ENCODE data around the gene GLP1R.

Gene GLP1R

GRCh38 chr6:39053016-39053624, 4.5 kb downstream of the GLP1R start:
- H3K9me3 ChIP-seq (ENCODE audit: insufficient read depth, low read depth, low read length): no peaks in the 10 kb centered on the region
- TF ChIP-seq CTCF (conservative IDR thresholded peaks at IDR 0.05; ENCODE audit: low read length) (no peak), EZH2phosphoT487 (IDR thresholded peaks at IDR 0.05; ENCODE audit: borderline replicate concordance) (no peak)
- H3K79me2 ChIP-seq (ENCODE audit: insufficient read depth, low read length): peaks cover 41% of the 10 kb centered on the region
- H3K36me3 ChIP-seq (ENCODE audit: insufficient read depth, low read length): no peaks in the 10 kb centered on the region
- H3K4me2 ChIP-seq (ENCODE audit: low read depth, low read length, poor library complexity, severe bottlenecking): peak overlapping the region; percentile 76
- H3F3A ChIP-seq (ENCODE audit: low read depth): no peaks in the 10 kb centered on the region
- H3K4me1 ChIP-seq (ENCODE audit: insufficient read depth, low read length, poor library complexity, severe bottlenecking): peaks cover 67% of the 10 kb centered on the region
- no peak overlapping the region for H3K4me3 ChIP-seq (ENCODE audit: low read length, poor library complexity, severe bottlenecking)
- no peak overlapping the region for H3K9ac ChIP-seq (ENCODE audit: low read depth, low read length, poor library complexity, severe bottlenecking)
- H3K27me3 ChIP-seq (ENCODE audit: insufficient read depth, low read length, poor library complexity, severe bottlenecking): no peaks in the 10 kb centered on the region
- H4K20me1 ChIP-seq (ENCODE audit: insufficient read depth, low read length, poor library complexity, severe bottlenecking): peaks cover 4% of the 10 kb centered on the region
- H2AFZ ChIP-seq (ENCODE audit: low read length): no peak overlapping the region
- no peaks in the 10 kb centered on the region for H3K9me2 ChIP-seq (replicated peaks; ENCODE audit: low read depth, low read length)

GRCh38 chr6:39053854-39054576, 5.4 kb downstream of the GLP1R start:
- H3K4me3 ChIP-seq (ENCODE audit: low read length, poor library complexity, severe bottlenecking): no peak overlapping the region
- no peaks in the 10 kb centered on the region for H3K9me3 ChIP-seq (ENCODE audit: insufficient read depth, low read depth, low read length)
- H3K9me2 ChIP-seq (replicated peaks; ENCODE audit: low read depth, low read length): no peaks in the 10 kb centered on the region
- H3K9ac ChIP-seq (ENCODE audit: low read depth, low read length, poor library complexity, severe bottlenecking): no peak overlapping the region
- peak overlapping the region; percentile 13 for H3K4me2 ChIP-seq (ENCODE audit: low read depth, low read length, poor library complexity, severe bottlenecking)
- no peaks in the 10 kb centered on the region for H3K36me3 ChIP-seq (ENCODE audit: insufficient read depth, low read length)
- no peaks in the 10 kb centered on the region for H3F3A ChIP-seq (ENCODE audit: low read depth)
- peaks cover 72% of the 10 kb centered on the region for H3K4me1 ChIP-seq (ENCODE audit: insufficient read depth, low read length, poor library complexity, severe bottlenecking)
- no peak overlapping the region for H2AFZ ChIP-seq (ENCODE audit: low read length)
- H4K20me1 ChIP-seq (ENCODE audit: insufficient read depth, low read length, poor library complexity, severe bottlenecking): peaks cover 4% of the 10 kb centered on the region
- H3K79me2 ChIP-seq (ENCODE audit: insufficient read depth, low read length): peaks cover 37% of the 10 kb centered on the region
- no peaks in the 10 kb centered on the region for H3K27me3 ChIP-seq (ENCODE audit: insufficient read depth, low read length, poor library complexity, severe bottlenecking)
- no peak for TF ChIP-seq EZH2phosphoT487 (IDR thresholded peaks at IDR 0.05; ENCODE audit: borderline replicate concordance)
- TF ChIP-seq CTCF (conservative IDR thresholded peaks at IDR 0.05; ENCODE audit: low read length): no peak

- no peaks in the 10 kb centered on the region for H3K27me3 ChIP-seq (ENCODE audit: insufficient read depth, low read length, poor library complexity, severe bottlenecking)
- H3K36me3 ChIP-seq (ENCODE audit: insufficient read depth, low read length): no peaks in the 10 kb centered on the region
- H3K79me2 ChIP-seq (ENCODE audit: insufficient read depth, low read length): peaks cover 31% of the 10 kb centered on the region
- no peak for TF ChIP-seq CTCF (conservative IDR thresholded peaks at IDR 0.05; ENCODE audit: low read length)
- TF ChIP-seq EZH2phosphoT487 (IDR thresholded peaks at IDR 0.05; ENCODE audit: borderline replicate concordance): no peak
- H2AFZ ChIP-seq (ENCODE audit: low read length): no peak overlapping the region
- H4K20me1 ChIP-seq (ENCODE audit: insufficient read depth, low read length, poor library complexity, severe bottlenecking): no peaks in the 10 kb centered on the region
- no peaks in the 10 kb centered on the region for H3F3A ChIP-seq (ENCODE audit: low read depth)
- H3K9me2 ChIP-seq (replicated peaks; ENCODE audit: low read depth, low read length): no peaks in the 10 kb centered on the region
- H3K9ac ChIP-seq (ENCODE audit: low read depth, low read length, poor library complexity, severe bottlenecking): no peak overlapping the region
- H3K4me2 ChIP-seq (ENCODE audit: low read depth, low read length, poor library complexity, severe bottlenecking): no peak overlapping the region
- H3K4me3 ChIP-seq (ENCODE audit: low read length, poor library complexity, severe bottlenecking): no peak overlapping the region
- H3K4me1 ChIP-seq (ENCODE audit: insufficient read depth, low read length, poor library complexity, severe bottlenecking): peaks cover 74% of the 10 kb centered on the region
- no peaks in the 10 kb centered on the region for H3K9me3 ChIP-seq (ENCODE audit: insufficient read depth, low read depth, low read length)
Measured at GRCh38 chr6:39054577-39055142, 6.1 kb downstream of the GLP1R start.

Data from Loucy (cell line).